Aorta (tissue), 5 donors: ENCODE results near the gene RNF144B. TPM values are rescaled to one million over a fixed set of nuclear protein-coding genes. Genes with fewer than 3 reads are reported as not detected.
"Not testable (repeated sequence)": the region's sequence is repeated elsewhere in the genome, so short reads cannot be mapped to it uniquely, and the experiment has no call there.

Experiments
- ATAC-seq: fragments of 200-7000 bp; cut with Tn5 transposase; one replicate; pipeline ENCODE4 v1.9.1; 2022; ENCODE audit warnings: moderate library complexity; ENCODE audit not compliant: low FRiP score
- DNase-seq, 2 donors: peaks; one replicate each; pipeline ENCODE4 v3.0.0-alpha.2; 2020
- H3K27ac ChIP-seq, 2 donors: one replicate each; pipeline ENCODE4 v1.5.1; 2013; ENCODE audit warnings: low read length in 2 of 2, mild to moderate bottlenecking in 2 of 2, moderate library complexity in 2 of 2, control low read depth in 1 of 2, inconsistent platforms in 1 of 2, low read depth in 1 of 2
- H3K27me3 ChIP-seq, 2 donors: one replicate each; pipeline ENCODE4 v1.6.1; 2013; ENCODE audit warnings: control low read depth in 1 of 2, low read length in 1 of 2, mild to moderate bottlenecking in 1 of 2, moderate library complexity in 1 of 2; ENCODE audit not compliant: insufficient read depth in 2 of 2, control insufficient read depth in 1 of 2
- H3K36me3 ChIP-seq, 2 donors: one replicate each; pipeline ENCODE4 v1.6.1; 2013; ENCODE audit warnings: control low read depth in 1 of 2, low read length in 1 of 2, mild to moderate bottlenecking in 1 of 2; ENCODE audit not compliant: insufficient read depth in 2 of 2, control insufficient read depth in 1 of 2
- H3K4me1 ChIP-seq, 2 donors: one replicate each; pipeline ENCODE4 v1.6.1; 2013; ENCODE audit warnings: low read length in 2 of 2, control low read depth in 1 of 2, mild to moderate bottlenecking in 1 of 2, moderate library complexity in 1 of 2; ENCODE audit not compliant: insufficient read depth in 2 of 2, control insufficient read depth in 1 of 2
- H3K4me3 ChIP-seq, 2 donors: one replicate each; pipeline ENCODE4 v1.5.1; 2013; ENCODE audit warnings: low read length in 2 of 2, control low read depth in 1 of 2, mild to moderate bottlenecking in 1 of 2
- H3K9me3 ChIP-seq: one replicate; pipeline ENCODE4 v1.6.1; 2013; ENCODE audit warnings: mild to moderate bottlenecking, low read length; ENCODE audit not compliant: control insufficient read depth
- WGBS, 2 donors: extraction: QIAGEN DNeasy Blood & Tissue Kit; methylation state at CpG; one replicate each; pipeline ENCODE4 v1.1.7; 2013; 5-methylcytosine and 5-hydroxymethylcytosine counted together
- intact Hi-C, 2 donors: fragments of 100-400 bp; cut with DNase I; formaldehyde crosslinking; loops; one replicate each; pipeline versions ENCODE4 v1.14.2 to v1.15.0; 2022
- polyA plus RNA-seq, 2 donors: library from polyadenylated mRNA; stranded (reverse); fragments of 200-250 nt; gene quantifications; one replicate each; pipeline ENCODE4 v1.2.3, GENCODE V29; 2013
- total RNA-seq, 2 donors: library from RNA; stranded (reverse); fragmentation: NEBNext Ultra II Directional; extraction: Animal tissue kit (Norgen Biotek cat#: 25700); gene quantifications; one replicate each; pipeline ENCODE4 v1.2.1, GENCODE V29; 2021
- donor health status: healthy with polysubstance abuse.
- donor health status: Bipolar disorder and iron deficiency.
- donor health status: DM: no; HTN: no; CAD: no.
- donor health status: DM: no; HTN: no; CAD: no.
- donor health status: DM: yes; HTN: yes; CAD: no.

Gene RNF144B
- total and polyA plus RNA-seq, 4 donors: 4.9 to 35.9 (median 15.2) TPM

GRCh38 chr6:18363746-18364145 lies 23.4 kb upstream of the RNF144B start:
- intact Hi-C loops: loop anchor here in 1 of 2 donors (10.0 kb wide), 1 partner anchor 51 kb away; no protein-coding TSS in a partner anchor
- no peak for ATAC-seq
- no peak overlapping the region for H3K4me3 ChIP-seq
- H3K36me3 ChIP-seq: no peaks in the 10 kb centered on the region
- H3K27ac ChIP-seq: no peak overlapping the region
- DNase-seq: no peak
- H3K4me1 ChIP-seq: no peaks in the 10 kb centered on the region
- no peaks in the 10 kb centered on the region for H3K27me3 ChIP-seq
- WGBS, 2 donors: 88 to 92% methylated on average over 5 of the region's 5 CpGs
- no peaks in the 10 kb centered on the region for H3K9me3 ChIP-seq

- 11 to 12% methylated on average over 2 of the region's 2 CpGs for WGBS, 2 donors
- intact Hi-C loops: loop anchor here in 1 of 2 donors (10.0 kb wide), 1 partner anchor 50 kb away; no protein-coding TSS in a partner anchor
Measured at GRCh38 chr6:18364561-18364960, 22.6 kb upstream of the RNF144B start.

GRCh38 chr6:18367371-18367770 lies 19.8 kb upstream of the RNF144B start:
- H3K9me3 ChIP-seq: no peaks in the 10 kb centered on the region
- H3K27me3 ChIP-seq: no peaks in the 10 kb centered on the region
- no peak for DNase-seq
- no peak overlapping the region for H3K4me3 ChIP-seq
- ATAC-seq: no peak
- 96 to 98% methylated on average over 11 of the region's 11 CpGs for WGBS, 2 donors
- no peak overlapping the region for H3K27ac ChIP-seq
- H3K36me3 ChIP-seq: no peaks in the 10 kb centered on the region
- intact Hi-C loops: loop anchor here in 1 of 2 donors (10.0 kb wide), 1 partner anchor 47 kb away; no protein-coding TSS in a partner anchor
- H3K4me1 ChIP-seq: no peaks in the 10 kb centered on the region

More at GRCh38 chr6:18364561-18364960, 22.6 kb upstream of the RNF144B start:
- H3K4me3 ChIP-seq, H3K27me3 ChIP-seq, DNase-seq, H3K4me1 ChIP-seq, H3K36me3 ChIP-seq, ATAC-seq, H3K9me3 ChIP-seq: not testable (repeated sequence)
- peak overlapping the region in 1 of 2 donors; percentile 34 for H3K27ac ChIP-seq

DNA sequence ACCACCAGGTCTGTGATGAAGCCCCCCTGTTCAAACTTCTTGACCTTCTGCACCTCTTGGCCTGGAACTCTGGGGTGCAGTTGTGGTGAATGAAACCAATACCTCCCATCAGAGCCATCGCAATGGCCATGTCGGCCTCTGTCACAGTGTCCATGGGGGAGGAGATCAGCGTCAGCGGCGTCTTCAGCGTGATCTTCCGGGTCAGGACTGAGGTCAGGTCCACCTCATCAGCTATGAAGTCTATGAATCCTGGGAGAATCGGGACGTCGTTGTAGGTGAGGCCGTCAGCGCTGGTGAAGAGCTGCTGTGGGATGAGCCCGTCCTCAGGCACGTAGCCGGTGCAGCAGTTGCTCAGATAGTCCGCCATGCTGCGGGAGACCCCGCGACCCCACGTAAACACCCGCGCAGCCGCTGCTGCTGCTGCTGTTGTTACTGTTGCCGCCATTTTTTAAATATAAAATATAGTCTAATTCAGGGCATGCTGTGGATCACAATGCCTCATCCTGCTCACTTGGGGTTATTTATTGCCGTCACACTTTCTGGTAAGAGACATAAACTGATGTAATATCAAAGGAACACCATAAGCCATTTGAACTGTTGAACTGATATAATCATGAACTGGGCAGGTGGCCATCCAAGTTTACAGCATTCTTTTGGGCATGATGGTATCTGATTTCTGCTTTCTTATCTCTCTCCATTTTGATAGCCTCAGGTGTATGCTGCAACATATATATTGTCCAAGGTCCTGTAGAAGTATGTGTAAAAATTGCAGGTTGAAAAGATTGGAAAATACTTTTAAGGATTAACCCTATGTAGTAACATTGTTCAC lies 18.7 kb upstream of the RNF144B start:
- 96 to 98% methylated on average over 25 of the region's 25 CpGs for WGBS, 2 donors
- DNase-seq (no peak), ATAC-seq (no peak)
- H3K4me3 ChIP-seq: no peak overlapping the region
- no peak overlapping the region for H3K27ac ChIP-seq
- no peaks in the 10 kb centered on the region for H3K27me3 ChIP-seq
- H3K36me3 ChIP-seq: no peaks in the 10 kb centered on the region
- intact Hi-C loops: loop anchor here in 1 of 2 donors (10.0 kb wide), 1 partner anchor 46 kb away; no protein-coding TSS in a partner anchor
- no peaks in the 10 kb centered on the region for H3K4me1 ChIP-seq
- H3K9me3 ChIP-seq: no peaks in the 10 kb centered on the region

DNA sequence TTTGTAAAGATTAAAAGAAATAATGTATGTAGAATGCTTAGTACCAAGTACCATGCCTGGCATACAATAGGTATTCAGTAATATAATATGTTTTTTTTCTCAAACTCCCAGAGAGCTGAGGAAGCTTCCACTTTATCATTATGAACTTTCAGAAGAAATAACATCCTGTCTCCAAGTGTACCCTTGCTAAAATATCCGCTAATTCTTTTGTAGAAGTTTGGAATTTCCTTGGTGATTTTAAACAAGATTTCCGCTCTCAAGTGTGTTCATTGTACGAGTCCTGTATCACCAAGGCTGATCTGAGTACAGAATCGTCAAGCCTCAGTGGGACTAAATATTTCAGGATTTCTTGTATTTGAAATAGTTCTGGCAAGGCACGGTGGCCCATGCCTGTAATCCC lies 16.1 kb upstream of the RNF144B start:
- Histone ChIP-seq H3K27ac (no peak overlapping the region), H3K27me3 (no peaks in the 10 kb centered on the region), H3K9me3 (no peaks in the 10 kb centered on the region), H3K36me3 (no peaks in the 10 kb centered on the region), H3K4me3 (no peak overlapping the region), H3K4me1 (no peaks in the 10 kb centered on the region)
- no peak for ATAC-seq
- intact Hi-C loops: no loop called here
- WGBS, 2 donors: 69 to 79% methylated on average over 5 of the region's 5 CpGs
- no peak for DNase-seq

GRCh38 chr6:18371656-18372055 lies 15.5 kb upstream of the RNF144B start:
- Histone ChIP-seq H3K4me3 (no peak overlapping the region), H3K9me3 (no peaks in the 10 kb centered on the region), H3K36me3 (no peaks in the 10 kb centered on the region), H3K4me1 (no peaks in the 10 kb centered on the region), H3K27me3 (no peaks in the 10 kb centered on the region), H3K27ac (no peak overlapping the region)
- 61 to 80% methylated on average over 2 of the region's 2 CpGs for WGBS, 2 donors
- intact Hi-C loops: no loop called here
- DNase-seq (no peak), ATAC-seq (no peak)

- intact Hi-C loops: loop anchor here (10.0 kb wide), 2 partner anchors 55 to 125 kb away; no protein-coding TSS in a partner anchor
- ATAC-seq (no peak), DNase-seq (no peak)
- WGBS, 2 donors: 90 to 93% methylated on average over 4 of the region's 4 CpGs
- H3K36me3 ChIP-seq: no peaks in the 10 kb centered on the region
- H3K4me1 ChIP-seq: no peaks in the 10 kb centered on the region
- H3K9me3 ChIP-seq: no peaks in the 10 kb centered on the region
- H3K27ac ChIP-seq: no peak overlapping the region
- no peak overlapping the region for H3K4me3 ChIP-seq
- H3K27me3 ChIP-seq: no peaks in the 10 kb centered on the region
Measured at GRCh38 chr6:18380158-18380836, 6.9 kb upstream of the RNF144B start.

DNA sequence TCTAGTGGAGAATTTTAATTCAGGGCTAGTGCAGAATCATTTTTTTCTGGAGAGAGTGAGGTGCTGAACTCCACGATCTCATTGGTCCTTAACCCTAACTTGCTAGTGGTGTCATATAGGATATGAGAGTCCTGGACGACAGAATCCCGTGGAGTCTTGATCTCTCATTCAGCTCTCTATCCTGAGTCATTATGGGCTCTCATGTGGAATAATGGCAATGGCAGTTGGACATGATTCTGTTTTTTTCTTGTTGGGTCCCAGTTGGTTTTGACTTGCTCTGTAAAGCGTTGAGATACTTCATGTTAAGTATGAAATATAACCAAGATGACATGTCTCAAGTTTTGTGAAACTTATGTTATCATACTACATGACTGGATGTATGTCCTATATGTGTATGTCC lies 6.3 kb upstream of the RNF144B start:
- intact Hi-C loops: loop anchor here (10.0 kb wide), 2 partner anchors 56 to 124 kb away; no protein-coding TSS in a partner anchor
- Histone ChIP-seq H3K36me3 (no peaks in the 10 kb centered on the region), H3K9me3 (no peaks in the 10 kb centered on the region), H3K4me3 (no peak overlapping the region), H3K4me1 (peaks cover 0 to 2% of the 10 kb centered on the region in 2 donors), H3K27me3 (no peaks in the 10 kb centered on the region), H3K27ac (no peak overlapping the region)
- DNase-seq (no peak), ATAC-seq (no peak)
- 93% methylated on average over 4 of the region's 4 CpGs for WGBS, 2 donors
